GM12872 (cell line): Measurements from ENCODE around the gene EXOC6.

ENCODE experiments used
- TF ChIP-seq, protein P1 (sequence below): IDR thresholded peaks from 3 replicates; pipeline ENCODE4 v1.5.1; 2011; ENCODE audit warnings: low read depth, mild to moderate bottlenecking, low read length, moderate library complexity; ENCODE audit not compliant: insufficient read depth

Gene EXOC6

DNA sequence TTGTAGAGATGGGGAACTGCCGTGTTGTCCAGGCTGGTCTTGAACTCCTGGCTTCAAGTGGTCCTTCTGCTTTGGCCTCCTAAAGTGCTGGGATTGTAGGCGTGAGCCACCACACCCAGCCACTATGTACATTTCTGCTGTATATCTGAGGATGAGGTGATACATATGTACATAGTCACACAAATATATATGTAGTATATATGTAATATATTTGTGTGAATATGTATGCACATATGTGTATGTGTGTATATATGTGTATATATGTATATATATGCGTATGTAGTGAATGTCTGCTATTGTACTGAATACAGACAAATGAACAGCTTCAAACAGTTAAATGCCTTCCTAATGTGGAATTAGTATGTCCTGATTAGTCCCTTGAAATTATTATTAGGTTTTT is 70.3 kb downstream of the EXOC6 start:
- TF ChIP-seq, protein P1, sequence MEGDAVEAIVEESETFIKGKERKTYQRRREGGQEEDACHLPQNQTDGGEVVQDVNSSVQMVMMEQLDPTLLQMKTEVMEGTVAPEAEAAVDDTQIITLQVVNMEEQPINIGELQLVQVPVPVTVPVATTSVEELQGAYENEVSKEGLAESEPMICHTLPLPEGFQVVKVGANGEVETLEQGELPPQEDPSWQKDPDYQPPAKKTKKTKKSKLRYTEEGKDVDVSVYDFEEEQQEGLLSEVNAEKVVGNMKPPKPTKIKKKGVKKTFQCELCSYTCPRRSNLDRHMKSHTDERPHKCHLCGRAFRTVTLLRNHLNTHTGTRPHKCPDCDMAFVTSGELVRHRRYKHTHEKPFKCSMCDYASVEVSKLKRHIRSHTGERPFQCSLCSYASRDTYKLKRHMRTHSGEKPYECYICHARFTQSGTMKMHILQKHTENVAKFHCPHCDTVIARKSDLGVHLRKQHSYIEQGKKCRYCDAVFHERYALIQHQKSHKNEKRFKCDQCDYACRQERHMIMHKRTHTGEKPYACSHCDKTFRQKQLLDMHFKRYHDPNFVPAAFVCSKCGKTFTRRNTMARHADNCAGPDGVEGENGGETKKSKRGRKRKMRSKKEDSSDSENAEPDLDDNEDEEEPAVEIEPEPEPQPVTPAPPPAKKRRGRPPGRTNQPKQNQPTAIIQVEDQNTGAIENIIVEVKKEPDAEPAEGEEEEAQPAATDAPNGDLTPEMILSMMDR: no peak

DNA sequence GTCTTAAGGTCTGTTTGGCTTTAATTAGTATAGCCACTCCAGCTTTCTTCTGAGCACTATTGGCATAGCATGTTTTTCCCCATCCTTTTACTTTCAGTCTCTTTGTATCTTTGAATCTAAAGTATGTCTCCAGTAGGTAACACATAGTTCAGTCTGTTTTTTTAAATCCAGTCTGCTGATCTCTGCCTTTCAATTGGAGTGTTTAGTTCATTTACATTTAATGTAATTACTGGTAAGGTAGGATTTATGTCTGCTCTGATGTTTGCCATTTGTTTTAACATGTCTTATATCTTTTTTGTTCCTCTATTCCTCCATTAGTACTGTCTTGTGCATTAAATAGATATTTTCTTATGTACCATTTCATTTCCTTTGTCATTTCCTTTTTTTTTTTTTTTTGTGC is 72.5 kb downstream of the EXOC6 start:
- TF ChIP-seq, protein P1: no peak

DNA sequence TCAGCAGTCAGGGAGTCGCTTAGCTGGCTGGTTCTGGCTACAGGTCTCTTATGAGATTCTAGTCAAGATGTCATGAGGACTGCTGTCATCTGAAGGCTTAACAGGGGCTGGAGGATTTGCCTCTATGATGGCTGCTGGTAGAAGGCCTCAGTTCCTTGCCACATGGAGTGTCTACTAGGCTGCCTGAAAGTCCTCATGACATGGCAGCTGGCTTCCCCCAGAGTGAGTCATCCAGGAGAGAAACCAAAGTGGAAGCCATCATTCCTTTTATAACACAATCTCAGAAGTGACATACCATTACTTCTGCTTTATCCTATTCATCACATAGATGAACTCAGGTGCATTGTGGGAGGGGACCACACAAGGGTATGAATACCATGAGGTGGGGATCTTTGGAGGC is 75.1 kb downstream of the EXOC6 start:
- TF ChIP-seq, protein P1: no peak

DNA sequence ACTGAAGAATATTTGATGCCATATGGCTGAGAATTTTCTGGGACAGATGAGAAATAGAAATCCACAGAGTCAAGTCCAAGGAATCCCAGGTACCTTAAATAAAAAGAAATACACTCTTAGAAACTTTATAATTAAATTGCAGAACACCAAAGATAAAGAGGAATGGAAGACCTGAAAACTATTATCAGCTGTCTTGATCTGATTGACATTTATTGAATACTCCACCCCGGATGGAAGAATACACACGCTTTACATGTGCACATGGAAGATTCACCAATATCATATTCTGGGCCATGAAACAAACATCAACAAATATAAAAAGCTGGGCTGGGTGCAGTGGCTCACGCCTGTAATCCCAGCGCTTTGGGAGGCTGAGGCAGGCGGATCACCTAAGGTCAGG is 81.6 kb downstream of the EXOC6 start:
- TF ChIP-seq, protein P1: no peak

DNA sequence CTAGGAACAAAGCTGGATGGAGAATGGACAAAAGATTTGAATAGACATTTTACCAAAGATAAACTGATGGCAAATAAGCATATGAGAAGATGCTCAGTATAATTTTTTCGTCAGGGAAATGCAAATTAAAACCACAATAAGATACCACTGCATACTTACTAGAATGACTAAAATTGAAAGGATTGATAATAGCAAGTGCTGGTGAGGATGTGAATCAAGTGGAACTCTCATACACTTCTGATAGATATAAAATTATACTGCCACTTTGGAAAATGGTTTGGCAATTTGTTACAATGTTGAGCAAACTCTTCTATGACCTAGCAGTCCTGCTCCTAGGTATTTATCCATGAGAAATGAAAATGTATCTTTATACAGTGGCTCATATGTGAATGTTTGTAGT is 83.3 kb downstream of the EXOC6 start:
- TF ChIP-seq, protein P1: no peak

DNA sequence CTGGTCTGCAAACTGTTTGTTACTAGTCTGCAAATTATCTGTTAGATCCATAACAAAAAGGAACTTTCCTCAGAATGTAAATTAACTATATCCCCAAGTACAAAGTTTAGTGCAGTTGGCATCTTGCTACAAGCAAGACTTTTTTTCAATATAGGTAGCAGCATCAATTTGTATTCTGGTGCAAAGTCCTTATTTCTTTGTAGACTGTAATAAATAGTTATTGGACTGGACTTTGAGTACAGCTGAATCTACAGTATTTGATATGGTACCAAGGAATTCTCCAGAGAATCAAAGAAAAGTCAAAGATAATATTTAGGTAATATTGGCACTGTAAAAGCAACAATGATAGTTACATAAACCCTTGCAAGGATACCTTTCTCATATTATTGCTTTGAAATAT is 89.6 kb downstream of the EXOC6 start:
- TF ChIP-seq, protein P1: no peak

DNA sequence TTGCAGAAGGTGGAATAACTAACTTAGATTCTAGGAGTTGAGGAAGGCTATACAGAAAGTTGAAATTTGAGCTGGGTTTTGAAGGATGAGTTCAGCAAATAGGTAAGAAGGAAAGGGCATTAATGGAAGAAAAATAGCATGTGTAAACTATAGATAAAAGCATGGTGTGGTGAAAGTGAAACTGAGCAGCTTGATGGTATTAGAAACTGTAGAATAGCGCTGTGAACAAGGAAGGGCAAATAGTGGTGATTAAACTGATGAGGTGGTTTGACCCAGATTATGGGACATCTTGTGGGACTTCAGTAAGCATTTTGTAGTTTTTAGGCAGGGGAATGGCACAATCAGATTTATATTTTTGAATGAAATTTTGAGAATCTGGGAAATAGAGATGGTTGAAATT is 90.5 kb downstream of the EXOC6 start:
- TF ChIP-seq, protein P1: no peak

DNA sequence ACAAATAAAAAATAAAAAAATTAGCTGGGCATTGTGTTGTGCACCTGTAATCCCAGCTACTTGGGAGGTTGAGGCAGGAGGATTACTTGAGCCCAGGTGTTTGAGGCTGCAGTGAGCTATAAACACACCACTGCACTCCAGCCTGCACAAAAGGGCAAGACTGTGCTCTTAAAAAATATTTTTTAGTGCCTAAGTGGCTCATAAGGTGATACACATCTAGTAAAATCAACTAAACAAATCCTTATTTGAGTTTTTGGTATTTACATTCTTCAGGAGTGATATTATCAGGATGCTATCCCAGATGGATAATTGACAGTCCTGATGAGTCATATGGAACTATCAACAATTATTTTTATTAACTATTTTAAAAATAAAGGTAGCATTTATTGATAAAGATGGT is 93.9 kb downstream of the EXOC6 start:
- TF ChIP-seq, protein P1: no peak
